ENCODE measurements around the gene SLC51A.

DNA sequence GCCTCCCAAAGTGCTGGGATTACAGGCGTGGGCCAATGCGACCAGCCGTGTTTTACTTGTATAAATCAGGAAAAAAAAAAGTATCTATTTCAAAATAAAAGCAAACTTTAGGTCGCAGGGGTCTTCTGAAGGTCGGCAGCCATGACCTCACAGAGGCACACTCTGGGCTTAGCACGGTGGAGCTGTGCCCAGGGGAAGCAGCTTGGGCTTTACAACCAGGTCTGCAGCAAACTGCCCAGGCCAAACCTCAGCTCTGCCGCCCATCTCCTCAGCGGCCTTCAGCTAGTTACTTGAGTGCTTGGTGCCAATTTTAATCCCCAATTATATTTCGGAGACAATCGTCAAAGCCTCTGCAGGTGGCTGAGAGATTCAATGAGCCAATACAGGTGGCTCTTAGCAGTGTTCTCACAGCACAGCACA lies 35.2 kb upstream of the SLC51A start:
- TF ChIP-seq, protein P1, sequence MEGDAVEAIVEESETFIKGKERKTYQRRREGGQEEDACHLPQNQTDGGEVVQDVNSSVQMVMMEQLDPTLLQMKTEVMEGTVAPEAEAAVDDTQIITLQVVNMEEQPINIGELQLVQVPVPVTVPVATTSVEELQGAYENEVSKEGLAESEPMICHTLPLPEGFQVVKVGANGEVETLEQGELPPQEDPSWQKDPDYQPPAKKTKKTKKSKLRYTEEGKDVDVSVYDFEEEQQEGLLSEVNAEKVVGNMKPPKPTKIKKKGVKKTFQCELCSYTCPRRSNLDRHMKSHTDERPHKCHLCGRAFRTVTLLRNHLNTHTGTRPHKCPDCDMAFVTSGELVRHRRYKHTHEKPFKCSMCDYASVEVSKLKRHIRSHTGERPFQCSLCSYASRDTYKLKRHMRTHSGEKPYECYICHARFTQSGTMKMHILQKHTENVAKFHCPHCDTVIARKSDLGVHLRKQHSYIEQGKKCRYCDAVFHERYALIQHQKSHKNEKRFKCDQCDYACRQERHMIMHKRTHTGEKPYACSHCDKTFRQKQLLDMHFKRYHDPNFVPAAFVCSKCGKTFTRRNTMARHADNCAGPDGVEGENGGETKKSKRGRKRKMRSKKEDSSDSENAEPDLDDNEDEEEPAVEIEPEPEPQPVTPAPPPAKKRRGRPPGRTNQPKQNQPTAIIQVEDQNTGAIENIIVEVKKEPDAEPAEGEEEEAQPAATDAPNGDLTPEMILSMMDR (IDR thresholded peaks at IDR 0.05) = no peak
- TF ChIP-seq POLR2A (IDR thresholded peaks at IDR 0.05) = no peak
